Immature natural killer cell (primary cell): ENCODE measurements around the gene SLC34A1. TPM values are rescaled to one million over a fixed set of nuclear protein-coding genes. Genes with fewer than 3 reads are reported as not detected.

ENCODE experiments used
- DNase-seq, 3 donors: peaks; one replicate each; pipeline ENCODE4 v3.0.0; 2022; ENCODE audit warnings: mixed read lengths in 1 of 3
- H3K27ac Mint-ChIP-seq, 6 donors: one replicate each; pipeline ENCODE4 v1.8.0; 2020; ENCODE audit warnings: mixed read lengths in 6 of 6, mild to moderate bottlenecking in 5 of 6, inconsistent platforms in 4 of 6, moderate library complexity in 3 of 6
- H3K27me3 Mint-ChIP-seq, 3 donors: one replicate each; pipeline ENCODE4 v1.8.0; 2020 to 2021; ENCODE audit warnings: low read depth in 3 of 3, mild to moderate bottlenecking in 3 of 3, mixed read lengths in 3 of 3, moderate library complexity in 3 of 3, inconsistent platforms in 1 of 3
- H3K36me3 Mint-ChIP-seq, 3 donors: one replicate each; pipeline ENCODE4 v1.8.0; 2020; ENCODE audit warnings: mixed read lengths in 3 of 3, inconsistent platforms in 2 of 3, mild to moderate bottlenecking in 2 of 3
- H3K4me1 Mint-ChIP-seq, 2 donors: one replicate each; pipeline ENCODE4 v1.8.0; 2020; ENCODE audit warnings: inconsistent platforms in 2 of 2, mild to moderate bottlenecking in 2 of 2, mixed read lengths in 2 of 2, moderate library complexity in 1 of 2
- H3K4me3 Mint-ChIP-seq, 5 donors: one replicate each; pipeline ENCODE4 v1.8.0; 2020; ENCODE audit warnings: mild to moderate bottlenecking in 5 of 5, mixed read lengths in 5 of 5, inconsistent platforms in 3 of 5, moderate library complexity in 3 of 5
- H3K9me3 Mint-ChIP-seq, 6 donors: one replicate each; pipeline ENCODE4 v1.8.0; 2020; ENCODE audit warnings: mild to moderate bottlenecking in 6 of 6, mixed read lengths in 6 of 6, inconsistent platforms in 4 of 6, moderate library complexity in 3 of 6
- polyA plus RNA-seq, 3 donors: library from polyadenylated mRNA; unstranded; fragments of 300-500 nt; fragmentation: Illumina TruSeq; gene quantifications; one replicate each; pipeline ENCODE4 v1.2.3, GENCODE V29; 2021

SLC34A1 gene
- polyA plus RNA-seq, 3 donors from 2014 or later: 0.26 to 0.34 TPM; not detected in 1

GRCh38 chr5:177347699-177348098 lies 36.5 kb upstream of the SLC34A1 start:
- Mint-ChIP-seq H3K9me3 (no peaks in the 10 kb centered on the region), H3K36me3 (peaks cover 5 to 25% (median 12%) of the 10 kb centered on the region in 3 donors), H3K4me3 (no peak overlapping the region), H3K27ac (peak overlapping the region in 1 of 6 donors; percentile 29), H3K4me1 (peaks cover 50 to 59% of the 10 kb centered on the region in 2 donors), H3K27me3 (peaks cover 1 to 5% (median 1%) of the 10 kb centered on the region in 3 donors)
- DNase-seq: no peak

DNA sequence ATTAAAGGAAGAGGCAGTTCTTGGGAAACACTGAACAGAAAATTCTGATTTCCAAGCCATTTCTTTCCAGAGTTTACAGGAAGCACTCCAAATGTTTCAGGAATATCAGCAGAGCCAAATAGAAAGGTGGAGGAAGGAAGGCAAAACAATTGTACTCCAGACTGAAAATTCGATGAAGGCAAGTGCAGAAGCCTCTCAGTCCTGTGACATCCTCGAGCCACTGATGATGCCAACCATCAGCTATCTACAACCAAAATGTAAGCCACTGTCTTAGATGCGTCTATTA lies 34.9 kb upstream of the SLC34A1 start:
- H3K4me1 Mint-ChIP-seq: peaks cover 47 to 52% of the 10 kb centered on the region in 2 donors
- DNase-seq: no peak
- peak overlapping the region; percentile 82 to 100 (median 99) for H3K4me3 Mint-ChIP-seq
- peaks cover 0 to 19% (median 12%) of the 10 kb centered on the region in 3 donors for H3K36me3 Mint-ChIP-seq
- H3K9me3 Mint-ChIP-seq: no peaks in the 10 kb centered on the region
- H3K27me3 Mint-ChIP-seq: peaks cover 1 to 5% (median 3%) of the 10 kb centered on the region in 3 donors
- peak overlapping the region in 3 of 6 donors; percentile 80 to 89 (median 84) for H3K27ac Mint-ChIP-seq

DNA sequence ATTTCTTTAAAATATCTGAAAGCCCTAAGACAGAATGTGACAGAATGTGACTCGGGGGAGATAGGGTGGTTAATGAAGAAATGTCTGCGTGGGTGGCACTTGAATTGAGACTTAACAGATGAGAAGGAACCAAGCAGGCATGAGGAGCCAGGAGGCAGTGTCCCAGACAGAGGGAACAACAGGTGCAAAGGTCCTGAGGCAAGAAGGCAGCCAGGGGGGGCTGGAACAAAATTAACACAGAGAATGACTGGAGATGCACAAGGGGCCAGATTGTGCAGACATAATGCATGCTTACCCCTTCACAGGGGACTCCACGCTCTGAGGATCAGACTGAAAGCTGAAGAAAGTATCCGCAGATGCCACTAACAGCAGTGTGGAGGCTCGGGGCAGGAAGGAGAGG lies 34.5 kb upstream of the SLC34A1 start:
- peaks cover 50 to 52% of the 10 kb centered on the region in 2 donors for H3K4me1 Mint-ChIP-seq
- DNase-seq: no peak
- H3K36me3 Mint-ChIP-seq: peaks cover 0 to 19% (median 12%) of the 10 kb centered on the region in 3 donors
- peak overlapping the region; percentile 63 to 99 (median 86) for H3K27ac Mint-ChIP-seq
- H3K4me3 Mint-ChIP-seq: peak overlapping the region; percentile 82 to 100 (median 99)
- H3K27me3 Mint-ChIP-seq: peaks cover 1 to 5% (median 3%) of the 10 kb centered on the region in 3 donors
- H3K9me3 Mint-ChIP-seq: no peaks in the 10 kb centered on the region

DNA sequence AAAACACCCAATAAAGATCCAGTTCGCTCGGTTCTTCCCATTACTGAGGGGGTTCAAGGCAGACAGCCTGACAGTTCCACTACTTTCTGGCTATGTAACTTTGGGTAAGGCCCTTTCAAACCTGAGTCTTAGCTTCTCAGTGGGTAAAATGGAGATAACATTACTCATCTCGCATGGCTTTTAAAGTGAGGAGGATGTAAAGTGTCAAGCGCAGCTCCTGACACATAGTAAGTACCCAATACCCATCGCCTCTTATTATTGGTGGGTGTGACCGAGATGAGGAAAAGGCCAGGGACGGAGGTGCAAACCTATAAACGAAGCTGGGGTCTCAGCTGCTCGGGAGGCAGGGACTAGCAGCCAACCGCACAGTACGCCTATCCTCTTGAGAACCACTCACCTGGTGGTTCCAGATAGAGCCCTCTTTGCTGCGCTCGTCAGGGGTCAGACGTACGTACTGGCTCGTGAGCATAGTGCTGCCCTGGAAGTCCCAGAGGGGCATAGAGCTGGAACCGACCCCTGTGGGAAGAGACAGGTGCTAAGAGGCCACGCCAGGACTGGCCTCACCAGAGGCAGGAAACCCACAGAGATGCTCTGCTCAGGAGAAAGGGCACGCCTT lies 33.4 kb upstream of the SLC34A1 start:
- no peaks in the 10 kb centered on the region for H3K9me3 Mint-ChIP-seq
- DNase-seq: no peak
- H3K4me3 Mint-ChIP-seq: peak overlapping the region; percentile 96 to 100 (median 99)
- H3K27me3 Mint-ChIP-seq: peaks cover 1 to 5% (median 3%) of the 10 kb centered on the region in 3 donors
- H3K36me3 Mint-ChIP-seq: peaks cover 0 to 19% (median 12%) of the 10 kb centered on the region in 3 donors
- peaks cover 58 to 62% of the 10 kb centered on the region in 2 donors for H3K4me1 Mint-ChIP-seq
- peak overlapping the region; percentile 98 to 100 (median 99) for H3K27ac Mint-ChIP-seq

DNA sequence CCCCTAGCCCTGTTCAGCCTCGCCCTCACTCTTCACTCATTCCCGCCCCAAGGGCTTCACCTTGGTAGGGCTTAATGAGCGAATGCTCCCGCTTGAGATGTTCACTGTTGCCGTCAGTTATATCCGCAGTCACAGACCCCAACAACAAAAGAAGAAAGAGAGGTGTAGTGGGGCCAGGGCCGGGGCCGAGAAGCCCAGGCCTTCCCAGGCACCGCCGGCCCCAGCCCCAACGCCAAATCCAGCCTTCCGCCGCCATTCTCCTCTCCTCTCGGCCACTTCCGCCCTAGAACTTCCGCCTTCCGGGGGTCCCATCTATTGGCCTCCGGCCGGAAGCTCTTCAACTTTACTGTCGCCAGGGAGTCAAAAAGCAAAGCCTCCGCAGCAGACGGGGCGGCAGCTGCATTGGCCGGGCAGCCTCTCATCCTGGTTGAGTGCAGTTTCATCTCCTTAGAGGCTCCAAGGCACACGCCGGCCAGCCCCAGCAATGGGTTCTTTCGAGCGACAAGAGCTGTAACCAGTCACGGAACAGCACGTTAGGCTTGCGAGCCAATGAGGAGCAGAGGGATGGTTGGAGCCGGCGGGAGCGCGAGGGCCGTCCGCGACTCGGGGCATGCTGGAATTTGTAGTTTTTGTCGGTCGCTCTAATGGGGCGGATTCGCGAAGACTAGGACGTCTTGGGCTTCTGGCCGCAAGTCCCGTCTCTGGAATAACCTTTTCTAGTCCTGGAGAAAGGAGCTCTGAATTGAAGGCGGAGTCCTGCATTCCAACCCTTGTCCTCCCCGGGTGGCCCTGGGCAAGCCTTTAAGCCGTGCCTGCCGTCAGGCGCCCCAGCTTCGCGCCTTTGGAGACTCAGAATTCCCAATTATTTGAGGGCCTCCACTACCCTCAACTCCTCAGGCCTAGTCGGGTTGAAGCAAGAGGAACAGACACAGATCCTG lies 32.6 kb upstream of the SLC34A1 start, which contains the start of gene LMAN2:
TSS of gene LMAN2 (minus strand) at position 277 of the 938 bp plus-strand sequence. CDS start at position 256, 21 bp downstream.
- no peaks in the 10 kb centered on the region for H3K9me3 Mint-ChIP-seq
- H3K27me3 Mint-ChIP-seq: peaks cover 1 to 5% (median 3%) of the 10 kb centered on the region in 3 donors
- peak within 1 kb of the TSS; percentile 96 to 100 (median 99) for H3K4me3 Mint-ChIP-seq
- peak; percentile 92 to 94 (median 93) for DNase-seq
- H3K27ac Mint-ChIP-seq: peak within 1 kb of the TSS; percentile 98 to 100 (median 99)
- peaks cover 0 to 14% (median 8%) of the 10 kb centered on the region in 3 donors for H3K36me3 Mint-ChIP-seq
- peaks cover 62 to 65% of the 10 kb centered on the region in 2 donors for H3K4me1 Mint-ChIP-seq

GRCh38 chr5:177353093-177353492 lies 31.1 kb upstream of the SLC34A1 start:
- H3K36me3 Mint-ChIP-seq: peaks cover 0 to 5% (median 3%) of the 10 kb centered on the region in 3 donors
- peak overlapping the region in 3 of 5 donors; percentile 43 to 49 (median 46) for H3K4me3 Mint-ChIP-seq
- no peak for DNase-seq
- H3K27ac Mint-ChIP-seq: peak overlapping the region in 1 of 6 donors; percentile 49
- H3K4me1 Mint-ChIP-seq: peaks cover 63 to 67% of the 10 kb centered on the region in 2 donors
- peaks cover 6 to 15% (median 7%) of the 10 kb centered on the region in 3 donors for H3K27me3 Mint-ChIP-seq
- H3K9me3 Mint-ChIP-seq: no peaks in the 10 kb centered on the region

- Mint-ChIP-seq H3K4me3 (no peak overlapping the region), H3K27ac (no peak overlapping the region), H3K27me3 (peaks cover 6 to 21% (median 15%) of the 10 kb centered on the region in 3 donors), H3K4me1 (peaks cover 70 to 74% of the 10 kb centered on the region in 2 donors), H3K36me3 (peaks cover 0 to 3% (median under 1%) of the 10 kb centered on the region in 3 donors), H3K9me3 (no peaks in the 10 kb centered on the region)
- DNase-seq: no peak
Measured at GRCh38 chr5:177354256-177354655, 30.0 kb upstream of the SLC34A1 start.

DNA sequence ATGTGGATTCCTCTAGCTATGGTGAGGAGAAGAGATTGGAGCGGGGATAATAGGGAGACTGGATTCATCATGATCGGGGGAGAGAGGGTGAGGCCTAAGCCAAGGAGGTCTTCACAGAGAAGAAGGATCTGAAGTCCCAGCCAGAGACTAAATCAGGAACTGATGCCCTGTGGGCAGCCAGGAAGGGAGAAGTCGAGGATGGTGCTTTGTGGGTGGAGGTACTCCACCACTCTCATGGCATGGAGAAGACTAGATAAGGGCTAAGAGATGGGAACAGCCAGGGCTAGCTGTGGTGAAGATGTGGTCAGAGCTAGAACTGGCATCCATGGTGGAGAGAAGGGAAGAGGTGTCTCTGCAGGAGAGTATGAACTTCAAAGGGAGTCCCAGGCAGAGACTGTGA lies 29.5 kb upstream of the SLC34A1 start:
- no peaks in the 10 kb centered on the region for H3K9me3 Mint-ChIP-seq
- H3K27ac Mint-ChIP-seq: peak overlapping the region in 3 of 6 donors; percentile 2 to 76 (median 43)
- H3K4me3 Mint-ChIP-seq: no peak overlapping the region
- no peak for DNase-seq
- H3K36me3 Mint-ChIP-seq: peaks cover 0 to 2% (median 0%) of the 10 kb centered on the region in 3 donors
- peaks cover 6 to 21% (median 15%) of the 10 kb centered on the region in 3 donors for H3K27me3 Mint-ChIP-seq
- H3K4me1 Mint-ChIP-seq: peaks cover 70 to 74% of the 10 kb centered on the region in 2 donors

GRCh38 chr5:177355162-177355867 lies 28.9 kb upstream of the SLC34A1 start:
- Mint-ChIP-seq H3K27ac (peak overlapping the region in 2 of 6 donors; percentile 8 to 43), H3K36me3 (no peaks in the 10 kb centered on the region), H3K4me1 (peaks cover 70 to 74% of the 10 kb centered on the region in 2 donors), H3K4me3 (no peak overlapping the region), H3K9me3 (no peaks in the 10 kb centered on the region), H3K27me3 (peaks cover 6 to 21% (median 15%) of the 10 kb centered on the region in 3 donors)
- DNase-seq: no peak

- Mint-ChIP-seq H3K36me3 (no peaks in the 10 kb centered on the region), H3K4me1 (peaks cover 65 to 71% of the 10 kb centered on the region in 2 donors), H3K9me3 (no peaks in the 10 kb centered on the region), H3K27ac (peak overlapping the region in 2 of 6 donors; percentile 35 to 74), H3K4me3 (no peak overlapping the region), H3K27me3 (peaks cover 6 to 21% (median 15%) of the 10 kb centered on the region in 3 donors)
- DNase-seq: no peak
Measured at GRCh38 chr5:177355868-177356168, 28.4 kb upstream of the SLC34A1 start.

DNA sequence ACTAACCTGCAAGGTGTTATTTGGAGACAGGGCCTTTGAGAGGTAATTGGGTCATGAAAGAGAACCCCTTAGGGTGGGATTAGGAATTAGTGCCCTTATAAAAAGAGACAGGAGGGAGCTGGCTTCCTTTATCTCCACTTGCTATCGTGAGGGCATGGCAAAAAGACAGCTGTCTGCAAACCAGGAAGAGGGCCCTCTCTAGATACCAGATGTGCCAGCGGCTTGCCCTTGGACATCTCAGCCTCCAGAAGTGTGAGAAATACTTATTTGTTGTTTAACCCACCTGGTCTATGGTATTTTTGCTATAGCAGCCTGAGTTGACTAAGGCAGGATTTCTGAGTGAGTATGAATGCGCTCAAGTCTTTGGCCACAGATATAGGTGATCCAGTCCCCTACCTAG lies 27.5 kb upstream of the SLC34A1 start:
- Mint-ChIP-seq H3K27ac (peak overlapping the region; percentile 83 to 97 (median 92)), H3K36me3 (no peaks in the 10 kb centered on the region), H3K9me3 (no peaks in the 10 kb centered on the region), H3K4me1 (peaks cover 64 to 71% of the 10 kb centered on the region in 2 donors), H3K27me3 (peaks cover 4 to 17% (median 15%) of the 10 kb centered on the region in 3 donors), H3K4me3 (peak overlapping the region; percentile 79 to 91 (median 83))
- DNase-seq: no peak

GRCh38 chr5:177357146-177357458 lies 27.1 kb upstream of the SLC34A1 start:
- peak overlapping the region; percentile 83 to 97 (median 92) for H3K27ac Mint-ChIP-seq
- H3K4me3 Mint-ChIP-seq: peak overlapping the region; percentile 79 to 91 (median 83)
- no peaks in the 10 kb centered on the region for H3K36me3 Mint-ChIP-seq
- H3K27me3 Mint-ChIP-seq: peaks cover 4 to 16% (median 15%) of the 10 kb centered on the region in 3 donors
- no peak for DNase-seq
- no peaks in the 10 kb centered on the region for H3K9me3 Mint-ChIP-seq
- peaks cover 64 to 71% of the 10 kb centered on the region in 2 donors for H3K4me1 Mint-ChIP-seq
